B cell (primary cell): ENCODE results near the gene NR6A1. TPM values are rescaled to one million over a fixed set of nuclear protein-coding genes. Genes with fewer than 3 reads are reported as not detected.

ENCODE experiments used
- ATAC-seq: fragments of 200-7000 bp; cut with Tn5 transposase; one replicate; pipeline ENCODE4 v1.10.0; 2021; ENCODE audit warnings: low read depth, mild to moderate bottlenecking, moderate number of reproducible peaks, moderate library complexity
- CTCF ChIA-PET: fragments of 350-600 bp; sonication (Branson Sonifier 250); formaldehyde crosslinking; loops from one replicate; lab custom pipeline; 2021; ENCODE audit warnings: antibody characterized with exemption, inconsistent platforms; lab: Charles Lee
- POLR2A ChIA-PET: fragments of 350-600 bp; sonication (Branson Sonifier 250); formaldehyde crosslinking; loops from one replicate; lab custom pipeline; 2021; ENCODE audit warnings: antibody characterized with exemption; lab: Charles Lee
- DNase-seq: peaks from one replicate; pipeline ENCODE4 v3.0.0; 2013
- H2AFZ ChIP-seq: 2 replicates; pipeline ENCODE4 v1.6.1; 2012; ENCODE audit warnings: mild to moderate bottlenecking, low read depth, low read length; ENCODE audit not compliant: insufficient read depth, poor library complexity, severe bottlenecking
- H3K27ac ChIP-seq, 2 donors: 1 replicate in 1 of 2; 2 replicates in 1 of 2; pipeline ENCODE4 v1.5.1; 2012 to 2013; ENCODE audit warnings: low read length in 2 of 2, mild to moderate bottlenecking in 2 of 2, moderate library complexity in 1 of 2
- H3K27me3 ChIP-seq, 4 experiments: fragments of 200-600 bp in 1 of 4; sonication (generic) in 1 of 4; replicated peaks in 1 of 4; 1 replicate in 2 of 4; 2 replicates in 2 of 4; pipeline versions ENCODE4 v1.6.1 to v1.7.0; 2013 to 2016; ENCODE audit warnings: low read length in 3 of 4, mild to moderate bottlenecking in 2 of 4, mixed read lengths in 1 of 4, moderate library complexity in 1 of 4; ENCODE audit not compliant: insufficient read depth in 4 of 4, control insufficient read depth in 3 of 4; ENCODE audit errors: control extremely low read depth in 1 of 4
- H3K36me3 ChIP-seq, 2 experiments: replicated peaks in 1 of 2; 1 replicate in 1 of 2; 2 replicates in 1 of 2; pipeline versions ENCODE4 v1.6.1 to v1.7.1; 2013; ENCODE audit warnings: low read length in 1 of 2; ENCODE audit not compliant: insufficient read depth in 2 of 2, control insufficient read depth in 1 of 2; ENCODE audit errors: control extremely low read depth in 1 of 2, extremely low read depth in 1 of 2
- H3K4me1 ChIP-seq, 2 donors: fragments of 200-600 bp in 1 of 2; sonication (generic) in 1 of 2; 1 replicate in 1 of 2; 2 replicates in 1 of 2; pipeline versions ENCODE4 v1.5.1 to v1.6.1; 2013 to 2017; ENCODE audit warnings: low read length in 2 of 2; ENCODE audit not compliant: control insufficient read depth in 2 of 2, insufficient read depth in 2 of 2
- H3K4me2 ChIP-seq: replicated peaks from 2 replicates; pipeline ENCODE3; 2012; ENCODE audit warnings: mild to moderate bottlenecking, low read depth, low read length; ENCODE audit not compliant: poor library complexity, severe bottlenecking
- H3K4me3 ChIP-seq, 5 experiments: fragments of 200-600 bp in 1 of 5; sonication (generic) in 1 of 5; 1 replicate in 3 of 5; 2 replicates in 2 of 5; pipeline versions ENCODE4 v1.5.1 to v1.7.0; 2011 to 2016; ENCODE audit warnings: low read length in 4 of 5, mild to moderate bottlenecking in 4 of 5, low read depth in 2 of 5, control low read depth in 1 of 5, moderate library complexity in 1 of 5; ENCODE audit not compliant: insufficient read depth in 1 of 5; ENCODE audit errors: control extremely low read depth in 1 of 5, extremely low read depth in 1 of 5
- H3K79me2 ChIP-seq: fragments of 200-600 bp; sonication (generic); one replicate; pipeline ENCODE4 v1.6.0; 2016; ENCODE audit warnings: low read length; ENCODE audit not compliant: control insufficient read depth, insufficient read depth
- H3K9ac ChIP-seq: fragments of 200-600 bp; sonication (generic); 2 replicates; pipeline ENCODE4 v1.6.1; 2017; ENCODE audit warnings: mild to moderate bottlenecking, low read length, moderate library complexity
- H3K9me3 ChIP-seq, 3 donors: one replicate each; pipeline versions ENCODE4 v1.6.1 to v1.7.1; 2013; ENCODE audit warnings: low read length in 2 of 3; ENCODE audit not compliant: control insufficient read depth in 2 of 3, insufficient read depth in 1 of 3; ENCODE audit errors: control extremely low read depth in 1 of 3
- H4K20me1 ChIP-seq: 2 replicates; pipeline ENCODE4 v1.6.0; 2012; ENCODE audit warnings: mild to moderate bottlenecking, low read length; ENCODE audit not compliant: insufficient read depth, control insufficient read depth, poor library complexity, severe bottlenecking
- H3K27ac Mint-ChIP-seq: one replicate; pipeline ENCODE4 v1.8.0; 2021; ENCODE audit warnings: mixed read lengths
- H3K27me3 Mint-ChIP-seq: one replicate; pipeline ENCODE4 v1.8.0; 2021; ENCODE audit warnings: mixed read lengths
- H3K4me1 Mint-ChIP-seq: one replicate; pipeline ENCODE4 v1.8.0; 2021; ENCODE audit warnings: mixed read lengths
- H3K4me3 Mint-ChIP-seq: one replicate; pipeline ENCODE4 v1.8.0; 2021; ENCODE audit warnings: mixed read lengths
- H3K9me3 Mint-ChIP-seq: one replicate; pipeline ENCODE4 v1.8.0; 2022; ENCODE audit warnings: mixed read lengths; ENCODE audit not compliant: insufficient read depth
- CTCF ChIP-seq: fragments of 200-600 bp; IDR thresholded peaks from one replicate; pipeline ENCODE4 v1.8.0; 2022; ENCODE audit warnings: antibody characterized with exemption, mild to moderate bottlenecking
- EZH2 ChIP-seq: IDR thresholded peaks from 2 replicates; pipeline ENCODE4 v1.6.1; 2012; ENCODE audit warnings: borderline replicate concordance, low read depth, mild to moderate bottlenecking, moderate library complexity, low read length; ENCODE audit not compliant: insufficient read depth, poor library complexity, severe bottlenecking
- WGBS: methylation state at CpG from one replicate; pipeline ENCODE4 v1.1.5; 2013; ENCODE audit warnings: missing lambda C conversion rate; ENCODE audit not compliant: insufficient coverage; 5-methylcytosine and 5-hydroxymethylcytosine counted together
- intact Hi-C: fragments of 100-400 bp; cut with micrococcal nuclease; formaldehyde crosslinking; loops from one replicate; pipeline ENCODE4 v1.10.0; 2022
- polyA plus RNA-seq: library from polyadenylated mRNA; depleted of rRNA; stranded (reverse); fragments of >200 nt; gene quantifications from 2 replicates; pipeline ENCODE4 v1.2.3, GENCODE V29; 2012
- total RNA-seq, 2 donors: library from RNA; stranded (reverse); fragments of 120-200 nt in 1 of 2; gene quantifications; 1 replicate in 1 of 2; 2 replicates in 1 of 2; pipeline versions ENCODE4 v1.2.3 to v1.2.4, GENCODE V29; 2013 to 2022

Gene NR6A1
- total and polyA plus RNA-seq, 2 donors (not counting 1 experiment from before 2014, with no cell fraction given), result 0.09 to 0.67 TPM

DNA sequence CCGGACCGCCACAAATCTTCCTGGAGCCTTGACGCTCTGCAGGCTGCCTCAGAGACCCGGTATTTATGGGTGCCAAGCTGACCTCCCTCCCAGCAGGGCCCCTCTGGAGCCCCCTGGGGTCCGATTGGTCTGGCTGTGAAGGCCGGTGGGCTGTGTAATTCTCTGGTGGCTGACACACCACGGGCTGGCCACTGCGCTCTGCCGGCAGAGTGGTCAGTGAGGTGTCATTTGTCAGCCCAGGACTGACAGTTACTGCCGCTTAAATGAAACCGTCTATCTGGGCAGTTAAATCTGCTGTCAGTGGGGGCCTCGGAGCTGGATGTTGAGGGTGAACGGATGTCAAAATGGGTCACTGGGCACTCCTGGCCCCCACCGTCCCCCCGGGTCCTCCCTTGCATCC is 274.6 kb downstream of the NR6A1 start:
- H3K4me3 ChIP-seq, result no peak overlapping the region
- no peaks in the 10 kb centered on the region for H3K36me3 ChIP-seq
- no peak for ATAC-seq
- H3K27ac ChIP-seq, result no peak overlapping the region
- POLR2A ChIA-PET, result no interaction called here
- no peaks in the 10 kb centered on the region for H3K79me2 ChIP-seq
- intact Hi-C loops, result no loop called here
- no peaks in the 10 kb centered on the region for H4K20me1 ChIP-seq
- CTCF ChIA-PET, result no interaction called here
- H3K9me3 ChIP-seq, result no peaks in the 10 kb centered on the region
- peaks cover 0 to 4% (median under 1%) of the 10 kb centered on the region in 4 experiments for H3K27me3 ChIP-seq
- H3K9me3 Mint-ChIP-seq, result no peaks in the 10 kb centered on the region
- H3K4me3 Mint-ChIP-seq, result no peak overlapping the region
- H3K4me2 ChIP-seq, result no peak overlapping the region
- peaks cover 8% of the 10 kb centered on the region for H3K4me1 Mint-ChIP-seq
- no peak for DNase-seq
- H3K4me1 ChIP-seq, result peaks cover 0 to 6% of the 10 kb centered on the region in 2 donors
- 68% methylated on average over 13 of the region's 15 CpGs for WGBS
- no peak overlapping the region for H3K9ac ChIP-seq
- no peak overlapping the region for H2AFZ ChIP-seq
- peaks cover 16% of the 10 kb centered on the region for H3K27me3 Mint-ChIP-seq
- TF ChIP-seq EZH2, result no peak
- TF ChIP-seq CTCF, result no peak
- H3K27ac Mint-ChIP-seq, result no peak overlapping the region

DNA sequence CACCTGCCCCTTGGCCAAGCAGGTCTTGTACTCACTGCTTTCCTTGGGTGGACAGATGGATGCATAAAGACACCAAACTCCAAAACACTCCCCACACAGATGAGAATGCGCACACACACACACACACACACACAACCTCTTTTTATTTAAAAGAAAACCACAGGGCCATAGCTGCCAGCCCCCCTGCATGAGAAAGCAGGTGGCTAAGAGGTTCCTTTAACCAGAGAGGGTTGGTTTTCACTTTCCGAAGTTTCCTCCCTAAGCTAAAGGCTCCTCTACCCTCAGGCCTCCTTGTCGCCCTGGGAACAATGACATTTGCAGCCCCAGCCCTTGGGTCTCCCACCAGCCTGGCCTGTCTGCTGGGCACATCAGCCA is 275.0 kb downstream of the NR6A1 start:
- ChIA-PET POLR2A (no interaction called here), CTCF (no interaction called here)
- Histone ChIP-seq H3K9me3 (no peaks in the 10 kb centered on the region), H3K4me1 (peaks cover 0 to 6% of the 10 kb centered on the region in 2 donors), H3K36me3 (no peaks in the 10 kb centered on the region), H2AFZ (peak overlapping the region; percentile 58), H3K9ac (no peak overlapping the region), H3K4me2 (peak overlapping the region; percentile 26), H3K27ac (no peak overlapping the region), H3K4me3 (no peak overlapping the region), H3K79me2 (no peaks in the 10 kb centered on the region), H3K27me3 (peaks cover 0 to 3% (median 0%) of the 10 kb centered on the region in 4 experiments), H4K20me1 (no peaks in the 10 kb centered on the region)
- H3K9me3 Mint-ChIP-seq, result no peaks in the 10 kb centered on the region
- 23% methylated on average over 2 of the region's 3 CpGs for WGBS
- no peak overlapping the region for H3K4me3 Mint-ChIP-seq
- DNase-seq (no peak), ATAC-seq (no peak)
- H3K27me3 Mint-ChIP-seq, result peaks cover 14% of the 10 kb centered on the region
- H3K4me1 Mint-ChIP-seq, result peaks cover 8% of the 10 kb centered on the region
- no peak overlapping the region for H3K27ac Mint-ChIP-seq
- TF ChIP-seq EZH2 (no peak), CTCF (no peak)
- intact Hi-C loops, result no loop called here
